ENCODE results near the gene PLS3.

The PLS3 gene

DNA sequence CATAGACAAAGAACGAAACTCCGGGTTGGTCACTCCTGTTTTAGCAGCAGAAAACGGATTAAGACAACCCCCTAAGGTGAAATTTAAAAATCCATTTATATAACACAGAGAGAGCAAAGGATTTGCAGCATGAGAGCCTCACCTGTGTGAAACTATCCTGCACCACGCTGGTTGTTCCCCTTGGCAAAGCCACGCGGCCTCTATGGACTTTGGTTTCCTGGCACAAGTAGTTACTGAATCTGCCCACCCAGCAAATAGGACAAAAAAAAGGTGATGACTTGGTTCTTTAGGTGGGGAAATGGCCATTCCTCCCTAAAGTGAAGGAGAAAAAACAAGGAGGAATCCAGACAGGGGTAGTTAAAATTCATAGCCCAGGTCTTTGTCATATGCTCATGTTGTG lies 133.1 kb downstream of the PLS3 start:
- DNase-seq (ENCODE audit: low read depth in 2 of 2), result no peak

- DNase-seq (ENCODE audit: low read depth in 2 of 2), result no peak
Observed at GRCh38 chrX:115696039-115696438, 135.1 kb downstream of the PLS3 start.

GRCh38 chrX:115696939-115697338 lies 136.0 kb downstream of the PLS3 start:
- no peak for DNase-seq (ENCODE audit: low read depth in 2 of 2)

- DNase-seq (ENCODE audit: low read depth in 2 of 2), result no peak
Observed at GRCh38 chrX:115697806-115698205, 136.8 kb downstream of the PLS3 start.
